ENCODE data around the gene BRIP1.

Gene BRIP1

GRCh38 chr17:61734466-61734865 lies 128.9 kb downstream of the BRIP1 start:
- H3K9me3 ChIP-seq (ENCODE audit: control insufficient read depth, insufficient read depth, low read depth, low read length): 0 out of 2 replicates have a peak, but pooled peaks cover 2% of the 10 kb centered on the region
- CTCF ChIA-PET: interaction anchor here (0.6 kb wide), 1 partner anchor 87 kb away, joined by 3 read pairs; no protein-coding TSS in a partner anchor
- H3K4me1 ChIP-seq (ENCODE audit: control insufficient read depth, insufficient read depth, low read length): no peaks in the 10 kb centered on the region
- peaks cover 22 to 24% of the 10 kb centered on the region in 2 experiments for H3K36me3 ChIP-seq (ENCODE audit: control insufficient read depth in 2 of 2, insufficient read depth in 1 of 2, low read length in 2 of 2)
- no peak for TF ChIP-seq ZNF202 (tag by site-specific recombination; IDR thresholded peaks at IDR 0.05; ENCODE audit: borderline replicate concordance)
- no peak for TF ChIP-seq ZNF133 (tag by site-specific recombination; IDR thresholded peaks at IDR 0.05)
- TF ChIP-seq ZNF350 (tag by site-specific recombination; IDR thresholded peaks at IDR 0.05): no peak
- no peak for TF ChIP-seq HIC1 (tag by site-specific recombination; IDR thresholded peaks at IDR 0.05)
- no peak for TF ChIP-seq ZNF837 (tag by site-specific recombination; IDR thresholded peaks at IDR 0.05)
- no peak for TF ChIP-seq ZNF776 (tag by site-specific recombination; IDR thresholded peaks at IDR 0.05; ENCODE audit: borderline replicate concordance)
- TF ChIP-seq ZNF157 (tag by site-specific recombination; IDR thresholded peaks at IDR 0.05): no peak
- no peak for TF ChIP-seq ZNF184 (tag by site-specific recombination; IDR thresholded peaks at IDR 0.05)
- no peak for TF ChIP-seq ZNF248 (tag by site-specific recombination; IDR thresholded peaks at IDR 0.05)
- TF ChIP-seq ZNF324 (tag by site-specific recombination; IDR thresholded peaks at IDR 0.05): no peak
- no peak for TF ChIP-seq ZNF18 (tag by site-specific recombination; IDR thresholded peaks at IDR 0.05)
- TF ChIP-seq INSM2 (tag by site-specific recombination; IDR thresholded peaks at IDR 0.05): no peak
- no peak for TF ChIP-seq ZNF121 (tag by site-specific recombination; IDR thresholded peaks at IDR 0.05)
- no peak for TF ChIP-seq ZBTB49 (tag by site-specific recombination; IDR thresholded peaks at IDR 0.05; ENCODE audit: low read depth)
- no peak for TF ChIP-seq ZNF658 (tag by site-specific recombination; IDR thresholded peaks at IDR 0.05)
- TF ChIP-seq ZBTB11 (tag by site-specific recombination; conservative IDR thresholded peaks at IDR 0.05; ENCODE audit: low read depth): no peak
- H3K27ac ChIP-seq (ENCODE audit: extremely low read depth, low read depth, low read length): no peak overlapping the region
- no peak overlapping the region for H3K4me3 ChIP-seq (ENCODE audit: low read depth, low read length)
- POLR2A ChIA-PET: no interaction called here
